HG03139 (cell line): ENCODE results near the gene PACS1.
"Not testable (repeated sequence)": the region's sequence is repeated elsewhere in the genome, so short reads cannot be mapped to it uniquely, and the experiment has no call there.

Experiments
- ATAC-seq: cut with Tn5 transposase; IDR thresholded peaks from one replicate; pipeline ENCODE4 v1.9.1; 2021; ENCODE audit not compliant: unreplicated experiment

PACS1 gene

DNA sequence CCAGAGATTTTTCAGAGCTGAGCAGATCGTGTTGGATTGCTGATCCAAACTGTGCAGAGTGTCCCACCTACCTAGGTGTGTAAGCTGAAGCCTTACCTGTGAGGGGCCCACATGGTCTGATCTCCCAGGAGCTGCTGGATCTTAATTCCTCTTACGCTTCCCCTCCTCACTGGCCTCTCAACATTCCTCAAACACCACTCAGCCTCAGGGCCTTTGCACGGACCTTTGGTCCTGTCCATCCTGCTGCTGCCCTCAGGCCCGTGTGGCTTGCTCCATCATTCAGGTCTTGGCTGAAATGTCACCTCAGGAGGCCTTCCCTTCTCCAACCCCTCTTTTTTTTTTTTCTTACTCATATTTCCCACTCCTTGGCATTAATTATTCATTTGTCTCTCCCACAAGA lies 177.2 kb downstream of the PACS1 start:
- ATAC-seq, result no peak

DNA sequence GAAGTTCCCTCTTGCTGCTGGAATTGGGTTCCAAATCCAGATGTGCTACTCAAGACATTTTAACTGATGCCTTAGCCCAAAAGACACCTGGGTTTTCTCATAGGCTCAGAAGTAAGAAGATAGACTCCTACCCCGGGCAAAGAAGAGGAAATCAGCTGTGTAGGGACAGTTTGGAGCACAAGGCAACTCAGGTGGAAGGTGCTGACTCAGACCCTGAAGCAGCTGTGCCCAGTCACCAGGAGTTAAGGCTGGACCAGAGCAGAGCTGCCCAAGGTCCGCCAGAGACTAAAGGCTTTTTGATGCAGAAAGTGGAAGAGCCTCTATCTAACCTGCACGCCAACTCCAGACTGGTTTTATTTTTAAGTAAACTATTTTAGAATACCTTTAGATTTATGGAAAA lies 177.7 kb downstream of the PACS1 start:
- ATAC-seq, result no peak

- ATAC-seq, result no peak
Measured at GRCh38 chr11:66248903-66249302, 178.8 kb downstream of the PACS1 start.

- ATAC-seq, result no peak
Measured at GRCh38 chr11:66251809-66252208, 181.7 kb downstream of the PACS1 start.

DNA sequence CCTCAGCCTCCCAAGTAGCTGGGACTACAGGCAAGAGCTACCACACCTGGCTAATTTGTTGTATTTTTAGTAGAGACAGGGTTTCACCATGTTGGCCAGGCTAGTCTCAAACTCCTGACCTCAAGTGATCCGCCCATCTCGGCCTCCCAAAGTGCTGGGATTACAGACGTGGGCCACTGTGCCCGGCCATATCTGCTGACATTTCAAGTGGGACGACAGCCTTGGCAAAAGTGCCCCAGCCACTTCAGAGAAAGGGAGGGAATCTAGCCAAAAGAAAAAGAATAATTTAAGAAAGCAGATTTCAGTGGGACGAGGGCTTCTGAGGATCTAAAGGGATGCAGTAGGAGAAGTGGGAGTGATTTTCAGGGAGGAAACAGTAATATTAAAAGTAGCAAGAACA lies 183.0 kb downstream of the PACS1 start:
- not testable (repeated sequence) for ATAC-seq

GRCh38 chr11:66258473-66258893 lies 188.4 kb downstream of the PACS1 start:
- no peak for ATAC-seq

GRCh38 chr11:66259225-66259624 lies 189.2 kb downstream of the PACS1 start:
- no peak for ATAC-seq

DNA sequence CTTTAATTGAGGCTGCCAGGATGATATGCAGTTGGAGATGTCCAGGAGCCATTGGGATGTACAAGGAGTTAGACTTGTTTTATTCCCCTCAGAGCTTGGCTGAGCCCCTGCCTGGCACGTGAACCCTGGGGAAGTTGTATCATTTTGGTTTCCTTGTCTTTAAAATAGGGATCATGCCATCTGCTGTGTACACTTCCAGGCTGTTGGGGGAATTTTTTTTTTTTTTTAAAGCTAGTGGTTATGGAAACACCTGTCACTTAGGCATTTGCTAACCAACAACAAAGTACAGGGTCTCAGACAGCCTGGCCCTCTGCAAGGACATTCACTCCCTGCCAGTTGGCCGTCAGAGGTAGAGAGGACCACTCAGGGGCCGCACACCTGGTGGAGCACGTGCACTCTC lies 189.9 kb downstream of the PACS1 start:
- no peak for ATAC-seq

GRCh38 chr11:66261578-66261977 lies 191.5 kb downstream of the PACS1 start:
- no peak for ATAC-seq

GRCh38 chr11:66262191-66262590 lies 192.1 kb downstream of the PACS1 start:
- ATAC-seq, result no peak

DNA sequence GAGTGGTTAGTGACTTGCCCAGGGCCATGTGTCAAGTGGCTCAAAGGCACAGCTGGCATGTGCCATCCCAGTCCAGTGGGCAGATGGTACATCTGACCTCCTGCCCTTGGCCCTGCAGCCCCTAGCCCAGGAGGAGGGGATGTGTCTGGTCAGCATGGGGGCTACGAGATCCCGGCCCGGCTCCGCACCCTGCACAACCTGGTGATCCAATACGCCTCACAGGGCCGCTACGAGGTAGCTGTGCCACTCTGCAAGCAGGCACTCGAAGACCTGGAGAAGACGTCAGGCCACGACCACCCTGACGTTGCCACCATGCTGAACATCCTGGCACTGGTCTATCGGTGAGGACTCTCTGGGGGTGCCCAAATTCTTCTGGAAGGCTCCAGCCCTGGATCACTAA lies 192.6 kb downstream of the PACS1 start:
- ATAC-seq, result no peak

GRCh38 chr11:66263231-66263630 lies 193.2 kb downstream of the PACS1 start:
- ATAC-seq, result no peak

DNA sequence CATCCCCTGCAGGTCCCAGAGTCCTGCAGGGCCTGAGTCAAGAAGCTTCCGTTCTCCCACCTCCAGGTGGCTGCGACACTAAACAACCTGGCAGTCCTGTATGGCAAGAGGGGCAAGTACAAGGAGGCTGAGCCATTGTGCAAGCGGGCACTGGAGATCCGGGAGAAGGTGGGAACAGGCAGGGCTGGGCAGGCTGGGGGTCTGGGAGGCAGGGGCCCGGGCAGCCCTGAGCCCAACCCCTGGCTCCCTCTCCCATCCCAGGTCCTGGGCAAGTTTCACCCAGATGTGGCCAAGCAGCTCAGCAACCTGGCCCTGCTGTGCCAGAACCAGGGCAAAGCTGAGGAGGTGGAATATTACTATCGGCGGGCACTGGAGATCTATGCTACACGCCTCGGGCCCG lies 193.7 kb downstream of the PACS1 start:
- no peak for ATAC-seq

GRCh38 chr11:66264383-66264782 lies 194.3 kb downstream of the PACS1 start:
- no peak for ATAC-seq

DNA sequence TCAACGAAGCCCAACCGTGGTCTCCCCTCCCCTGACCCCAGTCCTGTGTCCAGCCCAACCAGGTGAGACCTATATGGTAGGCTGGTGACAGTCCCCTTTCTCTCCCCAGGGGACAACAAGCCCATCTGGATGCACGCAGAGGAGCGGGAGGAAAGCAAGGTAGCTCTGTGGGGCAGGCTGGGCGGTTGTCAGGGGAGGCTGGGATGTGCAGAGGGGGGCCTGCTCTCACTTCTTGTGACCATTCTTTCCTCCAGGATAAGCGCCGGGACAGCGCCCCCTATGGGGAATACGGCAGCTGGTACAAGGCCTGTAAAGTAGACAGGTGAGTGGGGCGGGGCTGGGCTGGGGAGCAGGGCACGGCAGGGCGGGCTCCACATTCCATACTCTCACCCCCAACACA lies 194.8 kb downstream of the PACS1 start:
- ATAC-seq, result no peak

GRCh38 chr11:66265531-66266377 lies 195.7 kb downstream of the PACS1 start:
- ATAC-seq, result no peak

GRCh38 chr11:66266378-66267038 lies 196.4 kb downstream of the PACS1 start:
- no peak for ATAC-seq

DNA sequence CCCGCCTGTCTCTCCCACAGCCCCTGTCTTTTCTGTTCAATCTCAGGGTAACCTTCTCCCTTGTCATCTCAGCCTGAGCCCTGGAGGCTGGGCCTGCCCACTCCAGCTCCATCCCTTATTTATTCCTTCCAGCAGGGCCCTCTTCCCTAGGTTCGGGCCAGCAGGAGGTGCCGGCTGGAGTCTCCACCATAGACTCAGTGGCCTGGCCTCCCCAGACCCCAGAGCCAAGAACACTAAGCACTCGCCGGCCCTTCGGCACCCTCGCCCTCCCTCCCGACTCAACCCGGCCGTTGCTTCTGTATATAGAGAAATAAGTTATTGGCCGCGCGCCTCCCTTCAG lies 196.9 kb downstream of the PACS1 start:
- ATAC-seq, result no peak

- peak; percentile 31 for ATAC-seq
Measured at GRCh38 chr11:66267379-66268243, 197.5 kb downstream of the PACS1 start.

DNA sequence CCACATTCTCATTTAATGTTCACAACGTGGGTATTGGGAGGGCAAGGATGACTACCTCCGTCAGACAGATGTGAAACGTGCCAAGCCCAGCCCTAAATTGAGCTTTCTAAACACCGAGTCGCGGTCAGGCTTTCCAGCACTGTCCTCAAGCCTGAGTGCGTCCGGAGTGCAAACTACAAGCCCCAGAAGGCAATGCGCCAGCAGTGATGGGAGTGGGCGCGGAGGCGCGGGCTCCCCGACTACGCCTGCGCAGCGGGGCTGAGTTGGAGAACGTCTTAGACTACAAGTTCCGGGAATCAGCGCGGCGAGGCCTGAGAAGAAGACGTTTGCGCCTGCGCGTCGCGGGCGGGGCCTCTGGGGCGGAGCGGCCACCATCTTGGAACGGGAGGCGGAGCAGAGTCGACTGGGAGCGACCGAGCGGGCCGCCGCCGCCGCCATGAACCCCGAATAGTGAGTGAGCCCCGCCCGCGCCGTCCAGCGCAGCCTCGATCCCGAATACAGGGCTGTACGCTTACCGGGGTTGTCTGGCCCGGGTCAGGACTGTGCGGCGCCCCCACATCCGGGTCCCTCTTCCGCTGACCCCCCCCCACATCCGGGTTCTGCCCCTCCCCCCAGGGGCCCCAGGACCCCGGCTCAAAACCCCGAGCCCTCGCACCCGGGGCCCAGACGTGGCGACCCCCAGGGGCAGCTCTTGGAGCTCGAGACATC lies 198.3 kb downstream of the PACS1 start, which contains the start of gene RAB1B:
RAB1B (plus strand) TSS at position 396 of the 708 bp plus-strand sequence; CDS start at position 437, 41 bp downstream.
- peak; percentile 78 for ATAC-seq
